Measurements from ENCODE around the gene POLR2H.

DNA sequence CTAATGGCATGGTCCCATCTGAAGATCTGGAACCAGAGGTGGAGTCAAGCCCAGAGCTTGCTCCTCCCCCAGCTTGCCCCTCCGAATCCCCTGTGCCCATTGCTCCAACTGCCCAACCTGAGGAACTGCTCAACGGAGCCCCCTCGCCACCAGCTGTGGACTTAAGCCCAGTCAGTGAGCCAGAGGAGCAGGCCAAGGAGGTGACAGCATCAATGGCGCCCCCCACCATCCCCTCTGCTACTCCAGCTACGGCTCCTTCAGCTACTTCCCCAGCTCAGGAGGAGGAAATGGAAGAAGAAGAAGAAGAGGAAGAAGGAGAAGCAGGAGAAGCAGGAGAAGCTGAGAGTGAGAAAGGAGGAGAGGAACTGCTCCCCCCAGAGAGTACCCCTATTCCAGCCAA, 39.8 kb upstream of the POLR2H start:
- TF ChIP-seq, protein P1, sequence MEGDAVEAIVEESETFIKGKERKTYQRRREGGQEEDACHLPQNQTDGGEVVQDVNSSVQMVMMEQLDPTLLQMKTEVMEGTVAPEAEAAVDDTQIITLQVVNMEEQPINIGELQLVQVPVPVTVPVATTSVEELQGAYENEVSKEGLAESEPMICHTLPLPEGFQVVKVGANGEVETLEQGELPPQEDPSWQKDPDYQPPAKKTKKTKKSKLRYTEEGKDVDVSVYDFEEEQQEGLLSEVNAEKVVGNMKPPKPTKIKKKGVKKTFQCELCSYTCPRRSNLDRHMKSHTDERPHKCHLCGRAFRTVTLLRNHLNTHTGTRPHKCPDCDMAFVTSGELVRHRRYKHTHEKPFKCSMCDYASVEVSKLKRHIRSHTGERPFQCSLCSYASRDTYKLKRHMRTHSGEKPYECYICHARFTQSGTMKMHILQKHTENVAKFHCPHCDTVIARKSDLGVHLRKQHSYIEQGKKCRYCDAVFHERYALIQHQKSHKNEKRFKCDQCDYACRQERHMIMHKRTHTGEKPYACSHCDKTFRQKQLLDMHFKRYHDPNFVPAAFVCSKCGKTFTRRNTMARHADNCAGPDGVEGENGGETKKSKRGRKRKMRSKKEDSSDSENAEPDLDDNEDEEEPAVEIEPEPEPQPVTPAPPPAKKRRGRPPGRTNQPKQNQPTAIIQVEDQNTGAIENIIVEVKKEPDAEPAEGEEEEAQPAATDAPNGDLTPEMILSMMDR (IDR thresholded peaks at IDR 0.05), result no peak
- TF ChIP-seq POLR2A (IDR thresholded peaks at IDR 0.05) (no peak), POLR2AphosphoS5 (IDR thresholded peaks at IDR 0.05) (no peak)
